NCI-H1694 (cell line): ENCODE results near the gene ALG5.

Experiments used
- DNase-seq: peaks from one replicate; lab custom pipeline; 2025; lab: John Stamatoyannopoulos, UW

ALG5 gene

GRCh38 chr13:36915896-36916640 is 83.1 kb downstream of the ALG5 start:
- no peak for DNase-seq

DNA sequence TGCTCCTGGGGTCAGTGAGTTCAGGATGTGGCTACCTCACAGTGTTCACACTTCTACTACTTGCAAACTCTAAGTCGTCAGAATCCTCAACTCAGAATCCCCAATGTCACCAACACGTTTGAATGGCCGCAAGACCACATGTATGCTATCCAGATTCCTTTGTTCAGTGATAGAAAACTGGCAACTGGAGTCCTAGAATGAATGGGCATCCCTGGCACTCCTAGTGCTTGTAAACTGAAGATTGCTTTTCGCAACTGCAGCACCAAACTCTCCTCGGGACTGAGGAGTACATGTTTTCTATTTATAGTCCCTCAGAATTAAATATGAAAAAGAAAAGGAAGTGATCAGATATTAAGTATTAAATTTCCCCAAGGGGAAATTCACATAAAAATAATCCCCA is 84.0 kb downstream of the ALG5 start:
- no peak for DNase-seq

DNA sequence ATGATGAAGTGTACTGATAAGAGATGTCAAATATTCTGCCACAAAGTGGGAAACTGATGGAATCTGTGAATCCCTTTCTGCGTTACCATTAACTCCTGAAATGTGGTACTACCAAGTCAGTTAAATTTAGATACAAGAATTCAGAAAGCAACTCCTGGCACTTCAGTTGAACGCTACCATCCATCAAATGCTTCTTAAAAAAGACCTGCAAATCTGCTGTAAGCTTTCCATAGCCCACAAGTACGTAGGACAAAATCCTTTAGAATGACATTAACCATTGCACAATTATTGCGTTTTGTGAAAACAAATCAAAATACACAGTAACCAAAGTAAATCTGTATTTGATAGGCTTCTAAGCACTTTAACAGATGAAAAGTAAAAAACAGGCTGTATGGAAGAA is 84.5 kb downstream of the ALG5 start:
- no peak for DNase-seq

DNA sequence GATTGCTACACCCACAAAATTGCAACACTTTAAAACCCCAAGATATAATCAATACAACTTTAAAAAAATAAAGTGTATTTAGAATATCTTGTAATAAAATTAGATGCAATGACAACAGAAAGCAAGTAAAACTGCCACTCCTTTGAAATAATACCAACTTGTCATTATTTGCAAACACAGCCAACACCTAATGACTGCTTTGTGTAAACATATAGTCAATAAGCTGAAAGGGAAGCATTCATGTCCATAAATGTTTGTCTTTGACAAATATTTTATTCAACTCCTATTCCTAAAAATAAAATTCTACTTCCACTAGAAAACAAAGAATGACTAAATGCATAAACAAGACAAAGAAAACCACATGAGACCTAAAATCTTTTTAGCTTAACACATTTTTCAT is 85.7 kb downstream of the ALG5 start:
- no peak for DNase-seq

DNA sequence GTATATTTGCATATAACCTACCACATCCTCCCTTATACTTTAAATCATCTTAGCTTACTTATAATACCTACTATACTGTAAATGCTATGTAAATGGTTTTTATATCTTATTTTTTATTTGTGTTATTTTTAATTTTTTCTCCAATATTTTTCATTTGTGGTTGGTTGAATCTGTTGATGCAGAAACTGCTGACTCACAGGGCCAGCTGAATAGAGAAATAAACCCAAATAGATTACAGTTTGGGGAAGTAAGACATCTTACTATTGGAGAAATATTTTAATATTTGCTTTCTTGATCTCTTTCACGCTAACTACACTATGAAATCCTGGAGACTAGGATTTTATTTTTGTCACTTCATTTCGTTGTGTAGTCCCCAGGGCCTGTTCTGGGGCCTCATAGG is 86.2 kb downstream of the ALG5 start:
- no peak for DNase-seq

DNA sequence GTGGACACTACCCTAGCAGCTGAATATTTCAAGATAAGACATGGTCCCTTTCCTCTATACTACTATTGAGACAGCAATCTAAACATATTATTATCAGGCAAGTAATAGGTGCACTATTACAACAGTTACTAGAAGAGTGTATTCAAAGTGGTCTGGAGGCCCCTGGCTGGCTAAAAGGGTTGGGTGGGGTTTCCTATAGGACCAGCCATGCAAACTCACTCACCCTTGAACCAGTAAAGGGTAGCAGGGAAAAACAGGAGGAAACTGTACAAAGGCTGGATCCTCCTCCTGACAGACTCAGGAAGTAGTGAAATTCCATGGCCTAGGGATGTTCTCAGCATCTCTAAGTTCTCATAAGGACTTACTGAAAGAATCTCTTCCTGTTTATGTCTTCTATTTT is 86.8 kb downstream of the ALG5 start:
- DNase-seq: no peak

GRCh38 chr13:36910545-36910944 is 88.6 kb downstream of the ALG5 start:
- DNase-seq: no peak

DNA sequence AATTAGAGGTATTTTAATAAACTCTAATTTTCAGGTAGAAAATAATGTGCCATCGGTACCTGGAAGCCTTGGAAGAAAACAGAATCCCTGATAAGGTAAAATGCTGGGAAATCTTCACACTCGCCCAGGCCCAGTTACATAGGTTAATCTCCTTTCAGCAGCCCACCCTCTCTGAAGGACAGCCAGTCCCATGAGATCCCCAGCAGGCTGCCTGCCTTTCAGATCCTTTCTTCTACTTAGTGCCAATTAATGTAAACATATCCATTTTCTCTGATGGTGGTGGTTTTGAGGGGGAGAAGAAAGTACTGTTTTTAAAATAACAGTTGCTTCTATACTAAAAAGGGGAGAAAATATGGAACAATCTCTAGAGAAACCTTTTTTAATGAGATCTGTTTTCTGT is 91.3 kb downstream of the ALG5 start:
- no peak for DNase-seq

- no peak for DNase-seq
Observed at GRCh38 chr13:36907266-36907665, 91.9 kb downstream of the ALG5 start.

- DNase-seq: no peak
Observed at GRCh38 chr13:36905944-36906343, 93.2 kb downstream of the ALG5 start.

DNA sequence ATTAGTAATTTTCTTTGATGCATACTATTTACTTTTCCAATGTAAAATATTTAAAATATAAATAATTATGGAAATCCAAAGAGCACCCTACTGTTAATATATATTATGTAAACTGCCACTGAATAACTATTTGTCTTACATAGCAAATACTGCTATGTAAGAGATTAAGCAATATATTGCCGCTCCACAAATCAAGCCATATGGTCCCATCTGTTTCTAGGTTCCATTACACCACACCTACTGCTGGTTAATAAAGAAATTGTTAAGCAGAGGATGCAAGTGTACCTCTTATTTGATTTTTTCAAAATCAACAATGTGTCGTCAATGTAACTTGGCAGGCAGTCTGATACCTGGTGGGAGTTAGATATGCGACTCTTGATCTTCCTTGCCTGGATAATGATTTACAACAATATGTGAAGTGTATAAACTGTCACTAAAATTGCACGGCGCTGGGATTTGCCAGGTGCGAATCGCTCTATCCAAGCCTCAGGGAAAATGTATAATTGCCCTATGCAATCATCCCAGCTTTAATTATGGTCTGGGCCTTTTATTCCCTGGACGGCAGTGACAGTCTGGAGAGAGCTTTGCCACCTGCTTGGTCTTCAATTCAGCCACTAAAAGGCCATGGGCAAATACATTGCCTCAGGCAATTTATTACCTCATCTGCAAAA is 95.1 kb downstream of the ALG5 start:
- peak; percentile 79 for DNase-seq
